ENCODE measurements around the gene NMB.

NMB gene

DNA sequence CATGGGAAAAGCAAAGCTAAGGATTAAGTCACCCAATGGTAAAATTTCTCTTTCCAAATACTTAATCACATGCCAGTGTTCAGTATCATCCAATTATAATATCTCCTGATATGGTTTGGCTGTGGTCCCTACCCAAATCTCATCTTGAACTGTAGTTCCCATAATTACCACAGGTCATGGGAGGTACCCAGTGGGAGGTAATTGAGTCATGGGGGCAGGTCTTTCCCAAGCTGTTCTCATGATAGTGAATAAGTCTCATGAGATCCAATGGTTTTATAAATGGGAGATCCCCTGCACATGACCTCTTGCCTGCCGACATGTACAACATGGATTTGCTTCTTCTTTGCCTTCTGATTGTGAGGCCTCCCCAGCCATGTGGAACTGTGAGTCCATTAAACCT lies 26.1 kb upstream of the NMB start:
- WGBS (ENCODE audit: insufficient coverage, insufficient read length) = no CpG with 5 or more reads among the region's 1 CpG

DNA sequence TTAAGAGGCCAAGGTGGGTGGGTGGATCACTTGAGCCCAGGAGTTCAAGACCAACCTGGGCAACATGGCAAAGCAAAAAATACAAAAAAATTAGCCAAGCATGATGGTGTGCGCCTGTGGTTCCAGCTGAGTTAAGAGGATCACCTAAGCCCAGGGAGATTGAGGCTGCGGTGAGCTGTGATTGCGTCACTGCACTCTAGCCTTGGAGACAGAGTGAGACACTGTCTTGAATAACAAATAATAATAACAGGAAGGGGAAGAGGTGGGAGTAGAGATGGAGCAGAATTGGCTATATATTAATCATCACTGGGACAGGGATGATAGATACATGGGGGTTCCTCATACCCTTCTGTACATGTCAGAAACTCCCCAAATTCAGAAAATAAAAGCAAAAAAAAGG lies 23.8 kb upstream of the NMB start:
- Histone ChIP-seq H3K4me1 (ENCODE audit: control insufficient read depth, insufficient read depth, low read length) (no peaks in the 10 kb centered on the region), H3K4me3 (ENCODE audit: low read length) (no peak overlapping the region), H3K36me3 (ENCODE audit: control insufficient read depth, insufficient read depth, low read length) (peaks cover 2% of the 10 kb centered on the region; the same call in 1 of the 2 replicates), H3K27ac (ENCODE audit: low read length) (no peak overlapping the region), H3K9me3 (ENCODE audit: control insufficient read depth, insufficient read depth, low read length) (no peaks in the 10 kb centered on the region), H3K27me3 (ENCODE audit: control insufficient read depth, insufficient read depth, low read length) (no peaks in the 10 kb centered on the region)
- WGBS (ENCODE audit: insufficient coverage, insufficient read length) = no CpG with 5 or more reads among the region's 3 CpGs
- no peak for DNase-seq (ENCODE audit: low read depth, low spot score)

More for the DNA sequence above, 26.1 kb upstream of the NMB start:
- H3K9me3 ChIP-seq (ENCODE audit: control insufficient read depth, insufficient read depth, low read length) = no peaks in the 10 kb centered on the region
- H3K27me3 ChIP-seq (ENCODE audit: control insufficient read depth, insufficient read depth, low read length) = no peaks in the 10 kb centered on the region
- no peak overlapping the region for H3K27ac ChIP-seq (ENCODE audit: low read length)
- H3K4me3 ChIP-seq (ENCODE audit: low read length) = no peak overlapping the region
- no peaks in the 10 kb centered on the region; the same call in 1 of the 2 replicates for H3K36me3 ChIP-seq (ENCODE audit: control insufficient read depth, insufficient read depth, low read length)
- no peak for DNase-seq (ENCODE audit: low read depth, low spot score)
- H3K4me1 ChIP-seq (ENCODE audit: control insufficient read depth, insufficient read depth, low read length) = no peaks in the 10 kb centered on the region

DNA sequence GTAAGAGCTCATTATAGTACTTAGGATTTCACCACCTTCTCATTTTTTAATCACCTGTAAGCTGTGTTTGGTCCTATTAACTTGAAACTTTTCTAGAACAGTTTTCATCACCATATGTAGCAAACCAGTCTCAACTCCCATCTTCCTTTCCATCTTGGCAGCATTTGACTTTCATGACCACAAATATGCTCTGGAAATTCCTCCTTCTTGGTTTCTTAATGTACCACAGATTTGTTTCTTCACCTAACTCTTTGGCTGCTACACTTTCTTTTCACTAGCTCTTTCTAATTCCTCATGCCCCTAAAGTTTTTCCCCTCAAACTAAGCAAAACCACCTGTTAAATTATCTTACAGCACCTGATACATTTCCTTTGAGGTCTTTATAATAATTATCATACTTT lies 13.2 kb upstream of the NMB start:
- no peak overlapping the region for H3K27ac ChIP-seq (ENCODE audit: low read length)
- DNase-seq (ENCODE audit: low read depth, low spot score) = no peak
- peaks cover 5% of the 10 kb centered on the region; the same call in 1 of the 2 replicates for H3K36me3 ChIP-seq (ENCODE audit: control insufficient read depth, insufficient read depth, low read length)

DNA sequence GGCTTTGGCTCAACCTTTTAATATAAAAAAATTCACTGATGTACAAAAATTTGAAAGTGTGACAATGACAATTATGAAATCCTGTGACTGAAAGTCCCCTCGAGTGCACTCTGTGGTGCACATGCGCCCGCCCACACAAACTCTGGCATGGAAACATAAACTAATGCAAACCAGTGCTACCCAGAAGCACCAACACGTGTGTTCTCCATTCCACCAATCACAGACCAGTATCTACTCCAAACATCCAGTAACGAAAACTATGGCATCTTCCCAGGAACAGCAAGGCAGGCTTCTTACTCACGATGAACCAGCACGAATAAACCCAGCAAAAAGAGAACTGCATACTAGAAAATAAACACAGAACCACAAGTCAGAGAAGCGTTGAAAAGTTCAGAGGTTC lies 11.7 kb upstream of the NMB start:
- WGBS (ENCODE audit: insufficient coverage, insufficient read length) = no CpG with 5 or more reads among the region's 8 CpGs
- peaks cover 9% of the 10 kb centered on the region for H3K36me3 ChIP-seq (ENCODE audit: control insufficient read depth, insufficient read depth, low read length)
- no peaks in the 10 kb centered on the region for H3K4me1 ChIP-seq (ENCODE audit: control insufficient read depth, insufficient read depth, low read length)
- H3K27ac ChIP-seq (ENCODE audit: low read length) = no peak overlapping the region
- H3K27me3 ChIP-seq (ENCODE audit: control insufficient read depth, insufficient read depth, low read length) = no peaks in the 10 kb centered on the region
- no peak overlapping the region for H3K4me3 ChIP-seq (ENCODE audit: low read length)
- DNase-seq (ENCODE audit: low read depth, low spot score) = no peak
- no peaks in the 10 kb centered on the region for H3K9me3 ChIP-seq (ENCODE audit: control insufficient read depth, insufficient read depth, low read length)

More for the DNA sequence above, 13.2 kb upstream of the NMB start:
- Histone ChIP-seq H3K4me3 (ENCODE audit: low read length) (no peak overlapping the region), H3K9me3 (ENCODE audit: control insufficient read depth, insufficient read depth, low read length) (no peaks in the 10 kb centered on the region), H3K27me3 (ENCODE audit: control insufficient read depth, insufficient read depth, low read length) (no peaks in the 10 kb centered on the region), H3K4me1 (ENCODE audit: control insufficient read depth, insufficient read depth, low read length) (no peaks in the 10 kb centered on the region)

DNA sequence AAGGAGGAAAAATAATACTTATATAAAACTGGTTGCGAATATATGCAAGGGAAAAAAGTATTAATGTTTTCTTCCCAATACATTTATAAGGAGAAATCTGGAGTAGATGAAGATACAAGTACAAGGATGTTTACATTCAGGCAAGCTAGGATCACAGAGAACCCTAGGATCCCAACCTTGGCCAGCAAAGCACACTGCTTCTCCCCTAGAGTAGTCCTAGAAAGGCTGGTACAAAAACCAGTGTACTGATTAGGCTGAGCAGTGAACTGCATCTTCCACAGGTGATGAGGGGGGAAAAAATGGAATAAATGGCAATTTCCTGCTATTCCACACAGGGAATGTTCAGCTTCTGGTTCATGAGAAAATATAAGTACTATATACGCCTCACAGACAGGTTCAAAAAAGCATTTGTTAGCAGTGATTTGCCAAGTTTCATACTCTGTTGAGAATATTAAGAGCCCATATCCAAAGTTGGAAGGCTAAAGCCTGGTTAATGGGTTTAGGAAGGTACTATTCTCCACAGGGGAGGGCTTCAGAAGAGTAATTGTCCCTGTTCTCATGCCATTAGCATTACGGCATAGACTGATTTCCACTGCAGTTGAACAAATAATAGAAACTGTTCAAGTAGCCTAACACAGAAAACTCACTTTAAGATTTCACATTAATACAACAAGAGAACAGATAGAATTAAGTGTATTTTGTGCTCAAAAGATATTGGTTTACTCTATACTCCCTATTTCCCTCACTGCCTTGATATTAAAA lies 10.4 kb upstream of the NMB start:
- peaks cover 9% of the 10 kb centered on the region for H3K36me3 ChIP-seq (ENCODE audit: control insufficient read depth, insufficient read depth, low read length)

DNA sequence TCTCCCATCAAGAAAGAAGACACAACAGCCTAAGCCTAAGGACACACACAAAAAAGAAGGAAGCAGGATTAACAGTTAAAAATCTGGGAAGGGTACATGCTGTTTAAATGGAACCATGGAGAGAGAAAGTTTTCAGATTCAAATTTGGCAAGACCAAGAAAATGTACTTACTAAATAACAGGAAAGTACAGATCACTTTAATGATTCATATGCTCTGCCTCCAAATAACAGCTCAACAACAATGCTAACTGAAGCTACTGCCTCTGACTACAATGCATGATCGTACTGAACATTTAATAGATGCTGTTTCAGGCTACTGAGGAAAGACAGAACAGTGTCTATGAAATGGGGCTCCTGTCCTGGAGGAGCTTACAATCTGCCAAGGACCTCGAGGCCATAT lies 8.4 kb upstream of the NMB start:
- no peak overlapping the region for H3K4me3 ChIP-seq (ENCODE audit: low read length)
- H3K9me3 ChIP-seq (ENCODE audit: control insufficient read depth, insufficient read depth, low read length) = no peaks in the 10 kb centered on the region
- H3K27ac ChIP-seq (ENCODE audit: low read length) = no peak overlapping the region
- H3K4me1 ChIP-seq (ENCODE audit: control insufficient read depth, insufficient read depth, low read length) = no peaks in the 10 kb centered on the region
- H3K36me3 ChIP-seq (ENCODE audit: control insufficient read depth, insufficient read depth, low read length) = peaks cover 6% of the 10 kb centered on the region
- no peak for DNase-seq (ENCODE audit: low read depth, low spot score)
- no CpG with 5 or more reads among the region's 2 CpGs for WGBS (ENCODE audit: insufficient coverage, insufficient read length)
- H3K27me3 ChIP-seq (ENCODE audit: control insufficient read depth, insufficient read depth, low read length) = no peaks in the 10 kb centered on the region

More for the DNA sequence above, 10.4 kb upstream of the NMB start:
- Histone ChIP-seq H3K27ac (ENCODE audit: low read length) (no peak overlapping the region), H3K9me3 (ENCODE audit: control insufficient read depth, insufficient read depth, low read length) (no peaks in the 10 kb centered on the region), H3K4me1 (ENCODE audit: control insufficient read depth, insufficient read depth, low read length) (no peaks in the 10 kb centered on the region), H3K4me3 (ENCODE audit: low read length) (no peak overlapping the region), H3K27me3 (ENCODE audit: control insufficient read depth, insufficient read depth, low read length) (no peaks in the 10 kb centered on the region)
- no CpG with 5 or more reads among the region's 3 CpGs for WGBS (ENCODE audit: insufficient coverage, insufficient read length)
- DNase-seq (ENCODE audit: low read depth, low spot score) = no peak

DNA sequence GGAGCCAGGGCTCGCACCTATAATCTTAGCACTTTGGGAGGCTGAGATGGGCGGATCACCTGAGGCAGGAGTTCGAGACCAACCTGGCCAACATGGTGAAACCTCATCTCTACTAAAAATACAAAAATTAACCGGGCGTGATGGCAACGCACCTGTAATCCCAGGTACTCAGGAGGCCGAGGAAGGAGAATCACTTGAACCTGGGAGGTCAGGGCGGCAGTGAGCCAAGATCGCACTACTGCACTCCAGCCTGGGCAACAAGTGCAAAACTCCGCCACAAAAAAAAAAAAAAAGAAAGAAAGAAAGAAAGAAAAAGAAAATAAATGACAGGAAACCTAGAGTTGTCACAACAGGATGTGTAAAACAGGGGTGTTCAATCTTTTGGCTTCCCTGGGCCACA lies 3.0 kb upstream of the NMB start:
- H3K9me3 ChIP-seq (ENCODE audit: control insufficient read depth, insufficient read depth, low read length) = no peaks in the 10 kb centered on the region
- no CpG with 5 or more reads among the region's 10 CpGs for WGBS (ENCODE audit: insufficient coverage, insufficient read length)
- no peak overlapping the region for H3K27ac ChIP-seq (ENCODE audit: low read length)

DNA sequence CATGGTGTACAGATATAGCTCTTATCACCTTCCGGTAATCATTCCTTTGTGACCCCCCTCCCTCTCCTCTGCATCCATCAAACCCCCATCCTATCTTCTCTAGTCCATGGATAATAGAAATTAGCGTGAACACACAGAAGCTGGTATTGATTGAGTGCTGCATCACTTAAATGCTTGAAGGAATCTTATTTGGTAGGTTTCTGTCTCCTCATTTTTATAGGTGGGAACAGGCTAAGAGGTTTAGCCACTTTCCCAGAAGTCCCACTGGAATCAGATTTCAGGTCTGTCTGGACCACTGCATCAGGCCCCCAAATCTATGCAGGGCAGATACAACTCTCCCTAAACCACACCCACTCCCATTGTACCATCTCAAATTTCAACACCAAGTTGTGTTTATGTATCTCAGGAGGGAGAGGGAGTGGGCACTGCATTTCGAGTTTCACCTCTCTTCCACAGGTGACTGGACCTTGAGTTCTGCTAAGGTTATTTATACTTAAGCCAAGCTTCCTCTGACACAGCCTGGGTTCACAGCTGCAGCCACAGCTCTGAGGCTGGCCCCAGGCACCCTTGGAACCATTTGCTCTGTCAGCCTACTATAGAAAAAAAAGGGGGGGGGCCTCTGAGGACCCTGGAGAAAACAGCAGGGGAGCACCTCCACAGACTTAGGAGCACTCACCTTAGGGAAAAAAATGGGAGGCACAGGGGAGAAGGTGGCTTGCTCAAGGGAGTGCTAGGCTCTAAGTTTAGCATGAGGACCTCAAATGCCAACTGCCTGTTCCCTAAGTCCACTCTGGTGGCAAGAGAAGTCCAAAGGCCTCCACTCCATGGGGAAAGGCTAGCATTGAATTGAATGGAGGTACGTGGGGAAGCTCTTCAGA lies 2.1 kb upstream of the NMB start:
- no peaks in the 10 kb centered on the region for H3K4me1 ChIP-seq (ENCODE audit: control insufficient read depth, insufficient read depth, low read length)
- no CpG with 5 or more reads among the region's 4 CpGs for WGBS (ENCODE audit: insufficient coverage, insufficient read length)
- no peak overlapping the region for H3K27ac ChIP-seq (ENCODE audit: low read length)
- H3K9me3 ChIP-seq (ENCODE audit: control insufficient read depth, insufficient read depth, low read length) = no peaks in the 10 kb centered on the region
- no peak overlapping the region for H3K4me3 ChIP-seq (ENCODE audit: low read length)
- no peaks in the 10 kb centered on the region; the same call in 1 of the 2 replicates for H3K27me3 ChIP-seq (ENCODE audit: control insufficient read depth, insufficient read depth, low read length)
- H3K36me3 ChIP-seq (ENCODE audit: control insufficient read depth, insufficient read depth, low read length) = no peaks in the 10 kb centered on the region; the same call in 1 of the 2 replicates
- no peak for DNase-seq (ENCODE audit: low read depth, low spot score)

More for the DNA sequence above, 3.0 kb upstream of the NMB start:
- H3K4me3 ChIP-seq (ENCODE audit: low read length) = no peak overlapping the region
- peaks cover 4% of the 10 kb centered on the region; the same call in 1 of the 2 replicates for H3K36me3 ChIP-seq (ENCODE audit: control insufficient read depth, insufficient read depth, low read length)
- H3K27me3 ChIP-seq (ENCODE audit: control insufficient read depth, insufficient read depth, low read length) = no peaks in the 10 kb centered on the region; the same call in 1 of the 2 replicates
- DNase-seq (ENCODE audit: low read depth, low spot score) = no peak
- no peaks in the 10 kb centered on the region for H3K4me1 ChIP-seq (ENCODE audit: control insufficient read depth, insufficient read depth, low read length)

DNA sequence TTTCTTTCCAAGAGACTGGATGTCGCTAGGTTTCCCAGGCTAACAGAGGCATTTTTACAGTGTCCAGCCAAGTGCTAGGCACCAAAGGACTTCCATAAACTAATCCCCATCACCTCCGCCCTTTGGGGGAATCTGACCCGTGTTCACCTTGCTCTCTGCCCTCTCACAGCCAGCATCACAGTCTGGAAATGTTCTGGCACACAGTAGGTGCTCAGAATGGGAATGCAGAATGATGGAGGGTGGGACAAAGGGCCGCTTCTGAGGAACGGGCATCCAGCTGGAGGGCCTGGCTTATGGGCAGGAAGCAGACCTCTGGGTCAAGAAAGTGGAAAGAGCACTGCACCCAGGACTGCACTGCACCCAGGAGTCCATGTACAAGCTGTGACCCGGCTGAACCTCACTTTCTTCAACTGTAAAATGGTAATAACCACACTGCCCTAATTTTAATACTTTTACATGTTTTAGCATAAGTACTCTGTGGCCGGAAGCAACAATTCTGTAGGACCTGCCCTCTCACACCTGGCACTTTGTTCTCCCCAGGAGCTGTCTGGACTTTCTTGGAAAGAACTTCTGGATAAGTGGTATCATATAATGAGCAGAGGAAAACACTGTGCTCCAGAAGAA lies 901 bp upstream of the NMB start:
- no peak overlapping the region for H3K27ac ChIP-seq (ENCODE audit: low read length)
- H3K36me3 ChIP-seq (ENCODE audit: control insufficient read depth, insufficient read depth, low read length) = no peaks in the 10 kb centered on the region
- WGBS (ENCODE audit: insufficient coverage, insufficient read length) = no CpG with 5 or more reads among the region's 7 CpGs
- no peaks in the 10 kb centered on the region for H3K9me3 ChIP-seq (ENCODE audit: control insufficient read depth, insufficient read depth, low read length)
- H3K27me3 ChIP-seq (ENCODE audit: control insufficient read depth, insufficient read depth, low read length) = no peaks in the 10 kb centered on the region; the same call in 1 of the 2 replicates
- H3K4me3 ChIP-seq (ENCODE audit: low read length) = no peak overlapping the region
- DNase-seq (ENCODE audit: low read depth, low spot score) = no peak
- no peaks in the 10 kb centered on the region for H3K4me1 ChIP-seq (ENCODE audit: control insufficient read depth, insufficient read depth, low read length)

DNA sequence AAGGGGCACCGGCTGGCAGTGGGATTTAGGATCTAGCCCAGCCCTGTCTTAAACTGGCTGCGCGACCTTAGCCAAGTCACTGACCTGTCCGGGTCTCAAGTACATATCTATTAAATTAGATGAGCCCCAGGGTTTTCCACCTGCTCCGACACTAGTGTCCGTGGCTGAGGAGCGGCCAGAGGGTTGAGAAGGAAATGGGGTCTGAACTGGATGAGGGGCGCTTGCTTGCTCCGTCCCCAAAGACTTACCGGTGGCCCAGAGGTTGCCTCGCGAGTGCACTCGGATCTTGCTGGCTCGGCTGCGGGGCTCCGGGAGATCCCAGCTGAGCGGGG lies 285 bp downstream of the NMB start:
- no CpG with 5 or more reads among the region's 17 CpGs for WGBS (ENCODE audit: insufficient coverage, insufficient read length)
- no peak overlapping the region for H3K27ac ChIP-seq (ENCODE audit: low read length)
- no peaks in the 10 kb centered on the region for H3K4me1 ChIP-seq (ENCODE audit: control insufficient read depth, insufficient read depth, low read length)

More for the DNA sequence above, 285 bp downstream of the NMB start:
- Histone ChIP-seq H3K9me3 (ENCODE audit: control insufficient read depth, insufficient read depth, low read length) (no peaks in the 10 kb centered on the region), H3K27me3 (ENCODE audit: control insufficient read depth, insufficient read depth, low read length) (no peaks in the 10 kb centered on the region; the same call in 1 of the 2 replicates), H3K36me3 (ENCODE audit: control insufficient read depth, insufficient read depth, low read length) (no peaks in the 10 kb centered on the region), H3K4me3 (ENCODE audit: low read length) (peak overlapping the region; percentile 42; the same call in 1 of the 2 replicates)
- no peak for DNase-seq (ENCODE audit: low read depth, low spot score)
